ENCODE data around the gene HDAC11. TPM values are rescaled to one million over a fixed set of nuclear protein-coding genes. Genes with fewer than 3 reads are reported as not detected.
"Not testable (repeated sequence)": the region's sequence is repeated elsewhere in the genome, so short reads cannot be mapped to it uniquely, and the experiment has no call there.

The HDAC11 gene
- total and polyA plus RNA-seq, 4 donors, result 12.3 to 17.3 (median 15.0) TPM

DNA sequence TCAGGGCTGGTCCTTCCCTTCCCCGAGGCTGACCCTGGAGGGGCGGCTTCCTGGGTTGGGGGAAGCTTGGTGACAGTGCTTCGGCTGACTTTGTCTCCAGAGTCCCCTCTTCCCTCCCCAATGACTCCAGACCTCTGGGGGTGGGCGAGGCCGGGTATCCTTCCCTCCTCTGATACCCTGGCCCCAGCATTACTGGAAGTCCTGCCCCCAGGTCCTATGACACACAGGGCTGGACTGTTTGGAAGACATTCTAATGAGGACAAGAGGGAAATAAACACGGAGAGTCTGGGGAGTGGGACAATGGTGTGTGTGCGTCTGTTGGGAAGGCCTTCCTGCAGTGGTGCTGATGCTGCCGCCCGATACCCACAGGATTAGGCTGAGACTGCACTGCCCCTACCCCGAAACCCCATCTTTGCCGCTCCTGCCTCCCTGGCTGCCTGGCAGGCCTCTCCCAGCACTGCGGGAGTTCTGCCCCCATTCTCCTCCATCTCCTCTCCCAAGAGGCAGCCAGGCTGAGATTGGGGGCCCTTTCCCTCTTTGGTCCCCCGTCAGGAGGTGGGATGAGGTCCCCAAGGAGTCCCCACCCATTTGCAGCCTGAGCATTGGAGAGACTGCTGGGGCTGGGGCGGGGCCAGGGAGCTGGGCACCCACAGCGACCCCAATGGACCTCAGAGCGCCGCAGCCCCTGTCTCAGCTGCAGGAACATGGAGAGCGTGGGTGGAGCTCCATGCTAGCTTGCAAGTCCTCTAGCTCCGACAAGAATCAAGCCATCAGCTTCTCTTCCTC, 39.1 kb downstream of the HDAC11 start:
- H3K27ac ChIP-seq (ENCODE audit: low read depth in 1 of 2, low read length in 1 of 2), result no peak overlapping the region
- H3K4me3 ChIP-seq, result no peak overlapping the region
- H3K27me3 ChIP-seq (ENCODE audit: control insufficient read depth in 3 of 3, insufficient read depth in 3 of 3, low read length in 2 of 3), result no peaks in the 10 kb centered on the region
- DNase-seq (no peak), ATAC-seq (ENCODE audit: insufficient read depth, low FRiP score) (no peak)
- no peaks in the 10 kb centered on the region for H3K36me3 ChIP-seq (ENCODE audit: control insufficient read depth in 4 of 4, insufficient read depth in 4 of 4, low read length in 4 of 4)
- peaks cover 0 to 9% (median 0%) of the 10 kb centered on the region in 5 donors for H3K4me1 ChIP-seq (ENCODE audit: control insufficient read depth in 5 of 5, insufficient read depth in 5 of 5, low read length in 5 of 5)
- 81 to 92% methylated on average over 19 of the region's 19 CpGs for WGBS, 2 donors
- H3K9ac ChIP-seq (ENCODE audit: insufficient read depth in 1 of 2, low read length in 2 of 2), result no peak overlapping the region
- no peaks in the 10 kb centered on the region for H3K9me3 ChIP-seq (ENCODE audit: control insufficient read depth in 4 of 4, insufficient read depth in 3 of 4, low read length in 3 of 4)
- TF ChIP-seq, protein P1, sequence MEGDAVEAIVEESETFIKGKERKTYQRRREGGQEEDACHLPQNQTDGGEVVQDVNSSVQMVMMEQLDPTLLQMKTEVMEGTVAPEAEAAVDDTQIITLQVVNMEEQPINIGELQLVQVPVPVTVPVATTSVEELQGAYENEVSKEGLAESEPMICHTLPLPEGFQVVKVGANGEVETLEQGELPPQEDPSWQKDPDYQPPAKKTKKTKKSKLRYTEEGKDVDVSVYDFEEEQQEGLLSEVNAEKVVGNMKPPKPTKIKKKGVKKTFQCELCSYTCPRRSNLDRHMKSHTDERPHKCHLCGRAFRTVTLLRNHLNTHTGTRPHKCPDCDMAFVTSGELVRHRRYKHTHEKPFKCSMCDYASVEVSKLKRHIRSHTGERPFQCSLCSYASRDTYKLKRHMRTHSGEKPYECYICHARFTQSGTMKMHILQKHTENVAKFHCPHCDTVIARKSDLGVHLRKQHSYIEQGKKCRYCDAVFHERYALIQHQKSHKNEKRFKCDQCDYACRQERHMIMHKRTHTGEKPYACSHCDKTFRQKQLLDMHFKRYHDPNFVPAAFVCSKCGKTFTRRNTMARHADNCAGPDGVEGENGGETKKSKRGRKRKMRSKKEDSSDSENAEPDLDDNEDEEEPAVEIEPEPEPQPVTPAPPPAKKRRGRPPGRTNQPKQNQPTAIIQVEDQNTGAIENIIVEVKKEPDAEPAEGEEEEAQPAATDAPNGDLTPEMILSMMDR (IDR thresholded peaks at IDR 0.05; ENCODE audit: control extremely low read depth, extremely low read depth), result no peak

DNA sequence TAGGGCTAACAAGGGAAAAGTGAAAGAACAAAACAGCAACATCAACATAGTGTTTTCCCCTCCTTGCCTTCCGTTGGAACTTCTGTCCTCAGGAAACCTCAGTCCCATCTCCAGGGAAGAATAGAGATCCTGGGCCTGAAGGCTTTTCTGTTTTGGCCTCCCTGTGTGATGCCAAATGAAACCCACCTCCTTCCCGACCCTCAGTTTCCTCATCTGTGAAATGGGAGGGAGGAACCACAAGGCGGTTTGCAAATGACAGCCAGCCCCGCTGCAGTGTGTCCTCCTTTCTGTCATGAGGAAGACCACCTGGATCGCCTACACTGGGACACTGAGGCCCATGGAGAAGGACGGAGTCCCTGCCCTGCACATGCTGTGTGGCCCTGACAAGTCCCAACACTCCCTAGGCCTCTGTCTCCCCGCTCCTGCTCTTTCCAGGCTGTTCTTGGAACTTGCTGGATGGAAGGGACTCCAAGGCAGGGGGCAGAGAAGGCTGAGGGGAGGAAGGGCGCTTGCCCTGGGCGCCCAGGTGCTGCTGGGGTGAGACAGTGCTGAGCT, 40.3 kb downstream of the HDAC11 start:
- H3K9ac ChIP-seq (ENCODE audit: insufficient read depth in 1 of 2, low read length in 2 of 2), result no peak overlapping the region
- DNase-seq (no peak), ATAC-seq (ENCODE audit: insufficient read depth, low FRiP score) (no peak)
- no peak overlapping the region for H3K27ac ChIP-seq (ENCODE audit: low read depth in 1 of 2, low read length in 1 of 2)
- H3K9me3 ChIP-seq (ENCODE audit: control insufficient read depth in 4 of 4, insufficient read depth in 3 of 4, low read length in 3 of 4), result no peaks in the 10 kb centered on the region
- H3K27me3 ChIP-seq (ENCODE audit: control insufficient read depth in 3 of 3, insufficient read depth in 3 of 3, low read length in 2 of 3), result no peaks in the 10 kb centered on the region
- no peak overlapping the region for H3K4me3 ChIP-seq
- WGBS, 2 donors, result 91 to 95% methylated on average over 9 of the region's 9 CpGs
- TF ChIP-seq, protein P1 (IDR thresholded peaks at IDR 0.05; ENCODE audit: control extremely low read depth, extremely low read depth), result no peak
- H3K36me3 ChIP-seq (ENCODE audit: control insufficient read depth in 4 of 4, insufficient read depth in 4 of 4, low read length in 4 of 4), result no peaks in the 10 kb centered on the region
- peaks cover 0 to 13% (median 0%) of the 10 kb centered on the region in 5 donors for H3K4me1 ChIP-seq (ENCODE audit: control insufficient read depth in 5 of 5, insufficient read depth in 5 of 5, low read length in 5 of 5)

DNA sequence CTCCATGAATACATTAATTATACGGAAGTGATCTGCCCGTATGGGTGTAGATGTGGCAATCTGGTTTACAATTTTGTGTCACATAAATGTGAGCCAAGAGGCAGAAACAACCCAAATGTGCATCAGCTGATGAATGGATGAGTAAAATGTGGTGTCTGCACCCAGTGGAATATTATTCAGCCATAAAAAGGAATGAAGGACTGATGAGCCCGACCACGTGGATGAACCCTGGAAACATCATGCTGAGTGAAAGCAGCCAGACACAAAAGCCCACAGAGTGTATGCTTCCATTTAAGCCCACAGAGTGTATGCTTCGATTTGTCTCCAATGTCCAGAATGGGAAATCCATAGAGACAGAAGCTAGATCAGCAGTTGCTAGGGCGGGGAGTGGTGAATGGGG, 41.2 kb downstream of the HDAC11 start:
- H3K36me3 ChIP-seq (ENCODE audit: control insufficient read depth in 4 of 4, insufficient read depth in 4 of 4, low read length in 4 of 4), result no peaks in the 10 kb centered on the region
- H3K4me3 ChIP-seq, result no peak overlapping the region
- no peak overlapping the region for H3K9ac ChIP-seq (ENCODE audit: insufficient read depth in 1 of 2, low read length in 2 of 2)
- 65 to 84% methylated on average over 6 of the region's 6 CpGs for WGBS, 2 donors
- TF ChIP-seq, protein P1 (IDR thresholded peaks at IDR 0.05; ENCODE audit: control extremely low read depth, extremely low read depth), result no peak
- no peak overlapping the region for H3K27ac ChIP-seq (ENCODE audit: low read depth in 1 of 2, low read length in 1 of 2)
- DNase-seq, result no peak
- no peaks in the 10 kb centered on the region for H3K9me3 ChIP-seq (ENCODE audit: control insufficient read depth in 4 of 4, insufficient read depth in 3 of 4, low read length in 3 of 4)
- no peaks in the 10 kb centered on the region for H3K27me3 ChIP-seq (ENCODE audit: control insufficient read depth in 3 of 3, insufficient read depth in 3 of 3, low read length in 2 of 3)
- no peak for ATAC-seq (ENCODE audit: insufficient read depth, low FRiP score)
- peaks cover 0 to 21% (median 0%) of the 10 kb centered on the region in 5 donors for H3K4me1 ChIP-seq (ENCODE audit: control insufficient read depth in 5 of 5, insufficient read depth in 5 of 5, low read length in 5 of 5)

DNA sequence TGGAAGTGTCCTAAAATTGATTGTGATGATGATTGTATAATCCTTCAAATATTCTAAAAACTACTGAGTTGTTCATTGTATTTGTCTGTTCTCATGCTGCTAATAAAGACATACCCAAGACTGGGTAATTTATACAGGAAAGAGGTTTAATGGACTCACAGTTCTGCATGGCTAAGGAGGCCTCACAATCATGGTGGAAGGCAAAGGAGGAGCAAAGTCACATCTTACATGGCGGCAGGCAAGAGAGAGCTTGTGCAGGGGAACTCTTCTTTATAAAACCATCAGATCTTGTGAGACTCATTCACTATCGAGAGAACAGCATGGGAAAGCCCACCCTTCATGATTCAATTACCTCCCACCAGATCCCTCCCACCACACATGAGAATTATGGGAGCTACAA, 41.6 kb downstream of the HDAC11 start:
- WGBS, 2 donors, result 96 to 99% methylated on average over 2 of the region's 2 CpGs
- not testable (repeated sequence) for H3K36me3 ChIP-seq (ENCODE audit: control insufficient read depth in 4 of 4, insufficient read depth in 4 of 4, low read length in 4 of 4); H3K27ac ChIP-seq (ENCODE audit: low read depth in 1 of 2, low read length in 1 of 2); H3K27me3 ChIP-seq (ENCODE audit: control insufficient read depth in 3 of 3, insufficient read depth in 3 of 3, low read length in 2 of 3); DNase-seq; H3K9me3 ChIP-seq (ENCODE audit: control insufficient read depth in 4 of 4, insufficient read depth in 3 of 4, low read length in 3 of 4); ATAC-seq (ENCODE audit: insufficient read depth, low FRiP score); H3K9ac ChIP-seq (ENCODE audit: insufficient read depth in 1 of 2, low read length in 2 of 2); H3K4me3 ChIP-seq
- peaks cover 0 to 21% (median 0%) of the 10 kb centered on the region in 5 donors for H3K4me1 ChIP-seq (ENCODE audit: control insufficient read depth in 5 of 5, insufficient read depth in 5 of 5, low read length in 5 of 5)

Measured in lung (tissue), 12 donors.